Hematopoietic multipotent progenitor cell treated with erythropoietin and hydrocortisone succinate and interleukin-3 and kit ligand, for 8 days (in vitro differentiated cells): Measurements from ENCODE around the gene ZNF587B.
"Not testable (repeated sequence)": the region's sequence is repeated elsewhere in the genome, so short reads cannot be mapped to it uniquely, and the experiment has no call there.

ENCODE experiments used
- DNase-seq: peaks from one replicate; pipeline ENCODE4 v3.0.0-alpha.2; 2015

Gene ZNF587B

DNA sequence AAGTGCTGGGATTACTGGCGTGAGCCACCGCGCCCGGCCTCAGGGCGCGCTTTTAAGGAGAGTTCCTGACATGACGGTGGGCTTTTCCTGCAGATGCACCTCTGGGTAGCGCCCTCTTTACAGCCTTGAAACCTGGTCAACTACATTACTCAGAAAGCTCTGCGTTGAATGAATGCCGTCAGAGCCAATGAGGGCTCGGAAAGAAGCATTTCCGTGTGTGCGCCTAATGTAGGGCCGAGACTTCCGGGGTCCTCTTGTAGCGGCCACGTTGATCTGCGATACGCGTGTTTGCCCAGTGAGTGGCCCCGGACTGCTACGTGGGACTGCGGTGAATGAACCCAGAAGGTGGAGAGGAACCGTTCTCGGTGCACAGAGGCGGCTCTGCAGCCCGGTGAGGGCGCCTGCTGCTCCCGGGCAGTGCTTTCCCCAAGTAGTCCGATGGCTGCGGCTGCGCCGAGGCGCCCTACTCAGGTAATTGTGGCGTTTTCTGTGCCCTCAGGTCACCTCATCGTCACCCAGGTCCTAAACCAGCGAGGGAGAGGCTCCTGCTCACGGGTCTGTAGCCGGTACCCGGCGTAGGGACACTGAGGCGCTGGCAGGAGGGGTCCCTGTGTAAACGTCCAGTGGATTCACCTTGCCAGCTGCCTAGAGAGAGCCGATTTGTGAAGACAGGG lies 10.5 kb upstream of the ZNF587B start:
- DNase-seq, result peak; percentile 95

- no peak for DNase-seq
Measured at GRCh38 chr19:57820599-57820998, 9.5 kb upstream of the ZNF587B start.

DNA sequence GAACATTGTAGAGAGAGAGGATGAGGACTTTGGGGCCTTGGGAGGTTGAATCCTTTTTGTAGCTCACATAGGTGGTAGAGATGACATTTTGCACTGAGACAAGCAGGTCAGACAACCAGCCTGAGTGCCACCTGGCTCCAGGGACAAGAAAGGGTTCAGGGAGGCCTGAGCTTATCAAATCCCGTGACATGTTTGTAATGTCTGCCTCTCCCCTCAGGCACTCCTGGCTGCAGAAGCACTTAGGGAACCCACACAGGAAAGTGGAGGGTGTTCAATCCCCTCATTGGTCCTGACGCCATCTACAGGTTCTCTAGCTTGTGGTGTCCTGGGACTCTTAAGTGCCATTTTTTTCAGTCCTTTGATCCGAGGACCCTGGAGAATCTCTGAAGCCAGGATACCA lies 9.0 kb upstream of the ZNF587B start:
- peak; percentile 16 for DNase-seq

GRCh38 chr19:57821501-57821900 lies 8.6 kb upstream of the ZNF587B start:
- DNase-seq, result not testable (repeated sequence)

DNA sequence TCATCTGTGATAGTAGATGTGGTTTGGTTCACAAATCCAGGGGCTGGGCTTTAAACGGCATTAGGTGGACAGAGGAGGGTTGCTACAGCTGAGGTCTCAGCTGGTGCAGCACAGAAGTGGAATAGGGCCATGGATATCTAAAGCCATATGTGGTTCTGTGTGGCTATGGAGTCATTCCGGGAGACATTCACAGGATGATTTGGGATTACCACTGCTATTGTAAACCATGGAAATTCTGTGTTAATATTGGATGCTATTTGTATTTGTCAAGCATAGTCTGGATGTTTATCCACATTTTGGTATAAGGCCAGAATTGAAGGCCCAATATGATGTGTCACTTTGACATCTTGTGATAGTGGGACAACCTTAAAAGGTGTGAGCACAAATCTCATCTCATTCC lies 6.9 kb upstream of the ZNF587B start:
- not testable (repeated sequence) for DNase-seq

- DNase-seq, result not testable (repeated sequence)
Measured at GRCh38 chr19:57823608-57824007, 6.5 kb upstream of the ZNF587B start.

DNA sequence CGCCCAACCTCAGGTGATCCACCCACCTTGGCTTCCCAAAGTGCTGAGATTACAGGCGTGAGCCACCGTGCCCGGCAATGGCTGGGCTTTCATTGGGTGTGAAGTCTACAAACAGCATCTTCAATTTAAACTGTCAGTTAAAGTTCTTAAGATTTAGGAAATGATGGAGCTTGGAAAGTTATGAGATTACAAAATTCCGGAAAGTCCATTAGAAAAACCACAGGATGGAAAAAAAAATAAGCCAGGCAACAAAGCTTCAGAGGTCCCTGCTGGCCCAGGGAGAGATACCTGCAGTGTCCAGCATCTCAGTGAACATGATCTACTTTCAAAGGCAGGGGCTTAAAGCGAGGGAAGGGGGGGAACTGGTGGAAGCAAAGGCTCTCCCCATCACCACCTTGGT lies 4.6 kb upstream of the ZNF587B start:
- DNase-seq, result no peak

- no peak for DNase-seq
Measured at GRCh38 chr19:57829316-57829715, 783 bp upstream of the ZNF587B start.

DNA sequence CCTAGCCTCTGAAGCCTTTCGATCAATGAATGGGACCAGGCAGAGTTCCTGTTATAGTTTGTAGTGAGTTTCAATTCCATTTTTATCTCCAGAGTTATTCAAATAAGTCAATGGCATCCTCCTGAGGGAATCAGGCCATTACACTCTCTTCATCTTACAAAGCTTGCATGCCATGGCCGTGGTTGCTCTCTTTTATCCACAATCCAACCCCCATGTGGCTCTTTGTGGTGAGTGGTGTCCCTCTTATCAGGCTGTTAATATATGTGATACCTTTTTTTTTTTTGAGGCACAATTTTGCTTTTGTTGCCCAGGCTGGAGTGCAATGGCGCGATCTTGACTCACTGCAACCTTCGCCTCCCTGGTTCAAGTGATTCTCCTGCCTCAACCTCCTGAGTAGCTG lies 6.9 kb downstream of the ZNF587B start:
- not testable (repeated sequence) for DNase-seq

DNA sequence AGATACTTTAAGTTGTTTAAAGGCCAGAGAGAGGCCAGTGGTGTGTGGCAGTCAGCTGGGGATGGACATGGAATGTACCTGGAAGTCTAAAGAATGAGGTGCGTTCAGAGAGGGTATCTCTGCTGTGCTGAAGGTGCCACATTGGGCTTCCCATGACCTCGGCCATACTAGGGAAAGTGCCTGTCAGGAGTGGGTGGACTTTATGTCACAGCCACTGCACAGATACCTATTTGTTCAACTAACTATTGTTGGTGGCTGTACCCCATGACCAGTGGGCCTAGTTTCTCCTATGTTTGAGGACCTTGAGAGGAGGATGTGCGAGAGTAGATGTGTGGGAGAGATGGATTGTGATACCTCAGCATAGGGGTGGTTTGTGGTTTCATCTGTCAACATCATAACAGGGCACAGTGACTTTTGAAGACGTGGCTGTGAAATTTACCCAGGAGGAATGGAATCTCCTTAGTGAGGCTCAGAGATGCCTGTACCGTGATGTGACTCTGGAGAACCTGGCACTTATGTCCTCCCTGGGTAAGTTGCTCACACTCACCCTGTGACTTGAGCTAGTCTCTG lies 8.6 kb downstream of the ZNF587B start:
- not testable (repeated sequence) for DNase-seq

DNA sequence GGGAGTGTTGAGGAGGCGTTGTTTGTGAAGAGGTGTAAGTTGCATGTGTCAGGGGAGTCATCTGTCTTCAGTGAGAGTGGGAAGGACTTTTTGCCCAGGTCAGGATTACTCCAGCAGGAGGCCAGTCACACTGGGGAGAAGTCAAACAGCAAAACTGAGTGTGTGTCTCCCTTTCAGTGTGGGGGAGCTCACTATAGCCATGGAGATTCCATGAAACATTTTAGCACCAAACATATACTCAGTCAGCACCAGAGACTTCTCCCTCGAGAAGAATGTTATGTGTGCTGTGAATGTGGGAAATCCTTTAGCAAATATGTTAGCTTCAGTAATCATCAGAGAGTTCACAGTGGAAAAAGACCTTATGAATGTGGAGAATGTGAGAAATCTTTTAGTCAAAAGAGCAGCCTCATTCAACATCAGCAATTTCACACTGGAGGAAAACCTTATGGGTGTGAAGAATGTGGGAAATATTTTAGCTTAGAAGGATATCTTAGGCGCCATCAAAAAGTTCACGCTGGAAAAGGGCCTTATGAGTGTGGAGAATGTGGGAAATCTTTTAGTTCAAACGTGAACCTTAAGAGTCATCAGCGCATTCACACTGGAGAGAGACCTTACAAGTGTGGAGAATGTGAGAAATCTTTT lies 11.1 kb downstream of the ZNF587B start:
- DNase-seq, result no peak

DNA sequence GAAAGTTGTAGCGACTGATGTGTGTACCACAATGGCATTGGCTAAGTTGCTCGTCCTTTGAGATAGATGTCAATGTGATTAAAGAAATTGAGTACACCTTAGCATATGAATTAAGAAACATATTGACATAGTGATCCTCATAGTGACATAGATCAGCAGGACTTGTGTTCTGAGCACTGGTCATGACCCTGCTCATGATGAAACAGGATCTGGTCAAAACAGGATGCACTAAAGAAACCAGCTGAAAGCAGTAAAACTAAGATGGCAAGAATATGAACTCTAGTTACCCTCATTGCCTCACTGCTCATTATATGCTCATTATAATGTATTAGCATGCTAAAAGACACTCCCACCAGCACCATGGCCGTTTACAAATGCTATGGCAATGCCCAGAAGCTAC lies 17.1 kb downstream of the ZNF587B start:
- DNase-seq, result not testable (repeated sequence)

- not testable (repeated sequence) for DNase-seq
Measured at GRCh38 chr19:57849162-57849665, 19.1 kb downstream of the ZNF587B start.

DNA sequence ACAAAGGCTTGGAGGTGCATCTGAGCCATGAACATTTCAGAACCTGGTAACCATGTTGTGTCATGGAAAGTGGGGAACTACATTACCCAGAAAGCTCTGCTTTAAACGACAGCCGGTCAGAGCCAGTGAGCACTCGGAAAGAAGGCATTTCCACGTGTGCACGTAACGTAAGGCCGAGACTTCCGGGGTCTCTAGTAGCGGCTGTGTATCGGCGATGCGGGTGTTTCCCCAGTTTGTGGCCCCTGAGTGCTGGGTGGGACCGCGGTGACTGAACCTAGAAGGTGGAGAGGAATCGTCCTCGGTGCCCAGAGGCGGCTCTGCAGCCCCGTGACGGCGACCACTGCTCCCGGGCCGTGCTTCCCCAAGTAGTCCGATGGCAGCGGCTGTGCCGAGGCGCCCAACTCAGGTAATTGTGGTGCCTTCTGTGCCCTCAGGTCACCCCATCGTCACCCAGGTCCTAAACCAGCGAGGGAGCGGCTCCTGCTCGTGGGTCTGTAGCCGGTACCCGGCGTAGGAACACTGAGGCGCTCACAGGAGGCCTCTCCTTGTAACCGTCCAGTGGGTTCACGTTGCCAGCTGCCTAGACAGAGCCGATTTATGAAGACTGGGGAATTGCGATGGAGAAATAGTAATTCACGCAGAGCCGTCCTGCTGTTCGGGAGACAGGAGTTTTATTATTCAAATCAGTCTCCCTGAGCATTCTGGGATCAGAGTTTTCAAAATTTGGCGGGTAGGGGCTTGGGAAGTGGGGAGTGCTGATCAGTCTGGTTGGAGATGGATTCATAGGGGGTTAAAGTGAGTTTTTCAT lies 19.8 kb downstream of the ZNF587B start, which contains the start of gene ZNF587:
Gene ZNF587 (plus strand): TSS at position 194 of the 808 bp plus-strand sequence. CDS start 180 bp downstream, at position 374.
- DNase-seq, result peak; percentile 92

- DNase-seq, result peak; percentile 84
Measured at GRCh38 chr19:57850553-57851017, 20.5 kb downstream of the ZNF587B start.

DNA sequence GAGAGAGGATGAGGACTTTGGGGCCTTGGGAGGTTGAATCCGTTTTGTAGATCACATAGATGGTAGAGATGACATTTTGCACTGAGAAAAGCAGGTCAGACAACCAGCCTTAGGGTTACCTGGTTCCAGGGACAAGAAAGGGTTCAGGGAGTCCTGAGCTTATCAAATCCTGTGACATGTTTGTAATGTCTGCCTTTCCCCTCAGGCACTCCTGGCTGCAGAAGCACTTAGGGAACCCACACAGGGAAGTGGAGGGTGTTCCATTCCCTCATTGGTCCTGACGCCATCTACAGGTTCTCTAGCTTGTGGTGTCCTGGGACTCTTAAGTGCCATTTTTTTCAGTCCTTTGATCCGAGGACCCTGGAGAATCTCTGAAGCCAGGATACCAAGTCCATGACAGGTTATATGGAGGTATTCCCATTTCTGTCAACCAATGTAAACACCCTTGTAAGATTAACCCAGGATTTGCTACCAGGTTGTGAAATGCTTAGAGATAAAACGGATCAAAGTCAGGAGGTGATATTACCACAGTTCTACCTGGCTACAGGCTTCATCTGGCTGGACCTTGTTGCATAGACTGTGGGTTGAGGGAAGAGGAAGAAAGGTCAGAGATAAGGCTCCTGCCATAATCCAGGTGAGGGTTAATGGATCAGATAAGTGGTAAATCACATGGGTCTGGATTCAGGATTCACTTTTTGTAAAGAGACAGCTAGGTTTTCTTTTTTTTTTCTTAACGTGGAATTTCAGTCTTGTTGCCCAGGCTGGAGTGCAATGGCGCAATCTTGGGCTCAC lies 21.9 kb downstream of the ZNF587B start:
- not testable (repeated sequence) for DNase-seq

GRCh38 chr19:57854117-57854516 lies 24.0 kb downstream of the ZNF587B start:
- not testable (repeated sequence) for DNase-seq

DNA sequence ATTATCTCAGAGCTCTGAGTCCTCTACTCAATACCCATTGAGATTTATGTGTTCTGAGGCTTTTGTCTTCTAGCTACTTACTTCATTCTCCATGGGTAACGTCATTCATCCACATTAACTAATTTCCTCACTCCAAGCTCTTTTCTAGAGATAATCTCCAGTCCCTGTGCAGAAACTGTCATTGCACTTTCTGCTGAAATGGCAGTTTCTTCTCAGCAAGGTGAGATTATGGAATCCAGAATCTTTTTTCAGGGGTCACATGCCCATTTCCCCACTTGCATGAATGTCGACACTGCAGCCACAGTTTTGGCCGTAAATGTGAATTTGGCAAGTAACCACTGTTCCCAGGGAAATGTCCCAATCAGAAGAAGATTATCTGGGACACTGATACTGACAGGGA lies 32.3 kb downstream of the ZNF587B start:
- DNase-seq, result not testable (repeated sequence)

DNA sequence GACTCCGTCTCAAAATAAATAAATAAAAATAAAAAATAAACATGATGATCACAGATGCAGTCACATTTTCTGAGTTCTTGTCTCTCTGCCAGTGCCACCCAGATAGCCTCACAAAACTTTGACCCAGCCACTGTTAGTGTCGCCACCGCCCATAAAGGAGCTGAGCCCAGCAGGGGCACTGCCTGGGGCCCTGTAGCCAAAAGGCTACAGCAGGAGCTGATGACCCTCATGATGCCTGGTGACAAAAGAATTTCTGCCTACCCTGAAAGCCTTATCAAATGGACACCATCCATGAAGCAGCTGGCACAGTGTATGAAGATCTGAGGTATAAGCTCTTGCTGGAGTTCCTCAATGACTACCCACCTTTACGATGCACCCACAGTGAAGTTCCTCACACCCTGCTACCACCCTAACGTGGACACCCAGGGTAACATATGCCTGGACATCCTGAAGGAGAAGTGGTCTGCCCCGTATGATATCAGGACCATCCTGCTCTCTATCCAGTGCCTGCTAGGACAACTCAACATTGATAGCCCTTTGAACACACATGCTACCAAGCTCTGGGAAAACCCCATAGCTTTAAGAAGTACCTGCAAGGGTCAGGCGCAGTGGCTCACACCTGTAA lies 37.9 kb downstream of the ZNF587B start:
- no peak for DNase-seq

GRCh38 chr19:57869655-57870054 lies 39.6 kb downstream of the ZNF587B start:
- DNase-seq, result not testable (repeated sequence)

- DNase-seq, result no peak
Measured at GRCh38 chr19:57870225-57870624, 40.1 kb downstream of the ZNF587B start.

DNA sequence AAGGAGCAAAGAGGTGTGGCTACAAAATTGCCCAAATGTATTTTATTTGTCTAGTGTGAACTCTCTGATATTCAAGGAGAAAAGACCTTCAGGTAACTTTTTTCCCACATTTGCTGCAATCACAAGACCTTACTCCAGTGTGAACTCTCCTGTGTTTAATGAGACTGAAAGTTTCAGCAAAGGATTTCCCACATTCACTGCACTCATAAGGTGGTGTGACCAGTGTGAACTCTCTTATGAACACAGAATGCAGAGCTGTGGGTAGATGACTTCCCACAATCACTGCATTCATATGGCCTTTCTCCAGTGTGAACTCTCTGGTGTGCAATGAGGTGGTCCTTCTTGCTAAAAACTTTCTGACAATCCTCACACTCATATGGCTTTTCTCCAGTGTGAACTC lies 42.4 kb downstream of the ZNF587B start:
- no peak for DNase-seq
